HepG2 (cell line): Measurements from ENCODE around the gene FOSL2. TPM values are rescaled to one million over a fixed set of nuclear protein-coding genes. Genes with fewer than 3 reads are reported as not detected.
A peak's percentile ranks its signal among the peaks of the same experiment; 100 is the strongest.

Experiments used
- ATAC-seq: fragments of 200-7000 bp; cut with Tn5 transposase; 3 replicates; pipeline ENCODE4 v1.9.1; 2020; ENCODE audit warnings: mild to moderate bottlenecking, moderate library complexity
- BruUV-seq: library from RNA; stranded (reverse); fragments of 400-500 nt; replicated peaks from 2 replicates; lab custom pipeline; 2021; lab: Mats Ljungman, UMichigan
- CTCF ChIA-PET: fragments of 300-600 bp; formaldehyde crosslinking; extraction: SDS; loops from one replicate; lab custom pipeline; 2021; ENCODE audit warnings: low total read pairs, inconsistent platforms, low intra/inter-chr PET ratio; lab: Yijun Ruan, JAX
- POLR2A ChIA-PET: fragments of 350-600 bp; sonication (Branson Sonifier 250); formaldehyde crosslinking; loops from one replicate; lab custom pipeline; 2020; ENCODE audit warnings: antibody characterized with exemption, inconsistent platforms; lab: Yijun Ruan, JAX
- DNase-seq: peaks from one replicate; pipeline ENCODE4 v3.0.0-alpha.2; 2015; ENCODE audit warnings: low spot score
- FAIRE-seq: peaks from 3 replicates; lab custom pipeline; 2011; peaks lifted over from hg19 to GRCh38; lab: Jason Lieb, UNC
- H2AFZ ChIP-seq: one replicate; pipeline ENCODE4 v1.6.1; 2011; ENCODE audit warnings: low read length, inconsistent platforms
- H3K27ac ChIP-seq: fragments of 300-600 bp; 3 replicates; pipeline ENCODE4 v1.8.0; 2011; ENCODE audit warnings: mixed run types, mild to moderate bottlenecking, mixed read lengths, low read length, inconsistent platforms; ENCODE audit not compliant: insufficient read depth; ENCODE audit errors: extremely low read length
- H3K27me3 ChIP-seq, 2 experiments: fragments of 200-600 bp in 1 of 2; 2 replicates in 1 of 2; 3 replicates in 1 of 2; pipeline versions ENCODE4 v1.6.0 to v1.8.0; 2011; ENCODE audit warnings: low read length in 2 of 2, mild to moderate bottlenecking in 2 of 2, moderate library complexity in 2 of 2, inconsistent platforms in 1 of 2; ENCODE audit not compliant: insufficient read depth in 2 of 2, control insufficient read depth in 1 of 2
- H3K36me3 ChIP-seq, 2 experiments: fragments of 200-600 bp in 1 of 2; replicated peaks in 1 of 2; 2 replicates in 1 of 2; 3 replicates in 1 of 2; pipeline versions ENCODE4 v1.5.1 to v1.8.0; 2011; ENCODE audit warnings: low read length in 2 of 2, inconsistent platforms in 1 of 2; ENCODE audit not compliant: insufficient read depth in 2 of 2, control insufficient read depth in 1 of 2
- H3K4me1 ChIP-seq: 2 replicates; pipeline ENCODE4 v1.5.1; 2012; ENCODE audit warnings: low read length, inconsistent platforms; ENCODE audit not compliant: insufficient read depth
- H3K4me2 ChIP-seq: 2 replicates; pipeline ENCODE4 v1.6.0; 2011; ENCODE audit warnings: low read depth, low read length, inconsistent platforms
- H3K4me3 ChIP-seq, 3 experiments: fragments of 200-600 bp in 1 of 3; sonication (generic), shearing (Covaris generic) in 1 of 3; replicated peaks in 1 of 3; 2 replicates each; pipeline ENCODE4 v1.5.1; 2011 to 2016; ENCODE audit warnings: low read length in 3 of 3, inconsistent platforms in 2 of 3, low read depth in 2 of 3, mild to moderate bottlenecking in 2 of 3, control low read depth in 1 of 3, mixed read lengths in 1 of 3; ENCODE audit not compliant: insufficient read depth in 1 of 3
- H3K79me2 ChIP-seq: one replicate; pipeline ENCODE4 v1.6.1; 2011; ENCODE audit warnings: low read length, inconsistent platforms; ENCODE audit not compliant: insufficient read depth
- H3K9ac ChIP-seq: 2 replicates; pipeline ENCODE4 v1.6.0; 2011; ENCODE audit warnings: mild to moderate bottlenecking, low read depth, low read length, inconsistent platforms; ENCODE audit not compliant: insufficient read depth
- H3K9me3 ChIP-seq: 2 replicates; pipeline ENCODE4 v1.5.1; 2012; ENCODE audit warnings: mild to moderate bottlenecking, low read length
- H4K20me1 ChIP-seq: 2 replicates; pipeline ENCODE4 v1.6.0; 2011; ENCODE audit warnings: inconsistent platforms, mild to moderate bottlenecking, low read length, moderate library complexity; ENCODE audit not compliant: insufficient read depth
- ATF7 ChIP-seq, 2 experiments: fragments of 450-650 bp in 1 of 2; sonication (generic) in 1 of 2; formaldehyde crosslinking in 1 of 2; IDR thresholded peaks; 2 replicates each; pipeline versions ENCODE4 v1.4.0 to v1.6.1; 2016 to 2020; ENCODE audit warnings: antibody characterized with exemption in 1 of 2, mild to moderate bottlenecking in 1 of 2, missing genetic modification reagents in 1 of 2
- CEBPB ChIP-seq: IDR thresholded peaks from 2 replicates; pipeline ENCODE4 v1.6.1; 2011; ENCODE audit warnings: low read depth, low read length, improper control_type of control experiment, borderline replicate concordance
- EEA1 ChIP-seq: sonication (generic); formaldehyde crosslinking; IDR thresholded peaks from 2 replicates; pipeline ENCODE4 v1.5.1; 2020; ENCODE audit warnings: mild to moderate bottlenecking, missing genetic modification reagents, borderline replicate concordance
- EP300 ChIP-seq, 3 experiments: sonication (generic) in 1 of 3; formaldehyde crosslinking in 1 of 3; IDR thresholded peaks; 2 replicates each; pipeline versions ENCODE4 v1.5.1 to v1.6.1; 2011 to 2020; ENCODE audit warnings: low read depth in 2 of 3, low read length in 2 of 3, borderline replicate concordance in 1 of 3, improper control_type of control experiment in 1 of 3, mild to moderate bottlenecking in 1 of 3, missing genetic modification reagents in 1 of 3, moderate library complexity in 1 of 3
- FOXK1 ChIP-seq: sonication (generic); formaldehyde crosslinking; IDR thresholded peaks from 2 replicates; pipeline ENCODE4 v1.4.0; 2020; ENCODE audit warnings: low read depth, missing genetic modification reagents, borderline replicate concordance
- HMG20A ChIP-seq: IDR thresholded peaks from 2 replicates; pipeline ENCODE4 v1.6.1; 2016; ENCODE audit warnings: borderline replicate concordance
- KAT8 ChIP-seq: IDR thresholded peaks from 2 replicates; pipeline ENCODE4 v1.6.1; 2016; ENCODE audit warnings: missing genetic modification reagents, missing compliant biosample characterization
- KLF15 ChIP-seq: sonication (generic); formaldehyde crosslinking; IDR thresholded peaks from 2 replicates; pipeline ENCODE4 v1.8.1; 2023; ENCODE audit warnings: borderline replicate concordance, mild to moderate bottlenecking, inconsistent platforms, missing genetic modification reagents, mixed read lengths
- MTF2 ChIP-seq: sonication (generic); formaldehyde crosslinking; IDR thresholded peaks from 2 replicates; pipeline ENCODE4 v1.5.0; 2020; ENCODE audit warnings: missing genetic modification reagents, borderline replicate concordance
- NFYC ChIP-seq: IDR thresholded peaks from 2 replicates; pipeline ENCODE4 v1.6.1; 2016; ENCODE audit warnings: missing genetic modification reagents, missing compliant biosample characterization
- PAWR ChIP-seq: sonication (generic); formaldehyde crosslinking; IDR thresholded peaks from 2 replicates; pipeline ENCODE4 v1.4.0; 2020; ENCODE audit warnings: missing genetic modification reagents, mild to moderate bottlenecking, borderline replicate concordance
- SATB2 ChIP-seq: sonication (generic); formaldehyde crosslinking; IDR thresholded peaks from 2 replicates; pipeline ENCODE4 v1.5.0; 2020; ENCODE audit warnings: missing genetic modification reagents
- ZBTB38 ChIP-seq: sonication (generic); formaldehyde crosslinking; IDR thresholded peaks from 2 replicates; pipeline ENCODE4 v1.5.1; 2020; ENCODE audit warnings: mild to moderate bottlenecking, missing genetic modification reagents
- ZEB1 ChIP-seq: IDR thresholded peaks from 2 replicates; pipeline ENCODE4 v1.6.1; 2012; ENCODE audit warnings: mild to moderate bottlenecking, low read depth, inconsistent platforms; ENCODE audit not compliant: insufficient replicate concordance
- ZIK1 ChIP-seq: sonication (generic); formaldehyde crosslinking; IDR thresholded peaks from 2 replicates; pipeline ENCODE4 v1.5.0; 2020; ENCODE audit warnings: mild to moderate bottlenecking, low read depth, missing genetic modification reagents, borderline replicate concordance
- ZNF180 ChIP-seq: sonication (generic); formaldehyde crosslinking; IDR thresholded peaks from 2 replicates; pipeline ENCODE4 v1.4.0; 2020; ENCODE audit warnings: low read depth, missing genetic modification reagents, borderline replicate concordance
- ZNF337 ChIP-seq: sonication (generic); formaldehyde crosslinking; IDR thresholded peaks from 2 replicates; pipeline ENCODE4 v1.5.1; 2020; ENCODE audit warnings: missing genetic modification reagents, low read depth, mild to moderate bottlenecking, borderline replicate concordance
- ZNF549 ChIP-seq: sonication (generic); formaldehyde crosslinking; IDR thresholded peaks from 2 replicates; pipeline ENCODE4 v1.5.0; 2020; ENCODE audit warnings: missing genetic modification reagents
- whole genome bisulfite sequencing: methylation state at CpG from one replicate; pipeline ENCODE4 v1.1.6; 2017; ENCODE audit warnings: low lambda C conversion rate; 5-methylcytosine and 5-hydroxymethylcytosine counted together
- in situ Hi-C: cut with HindIII; loops from 2 replicates; pipeline ENCODE4 v1.10.0; 2017; ENCODE audit warnings: low pct_unique_long_range_greater_than_20kb; ENCODE audit not compliant: extremely low pct_ligation_motif_present
- intact Hi-C: fragments of 100-400 bp; cut with micrococcal nuclease; formaldehyde crosslinking; loops from one replicate; pipeline ENCODE4 v1.10.0; 2022; ENCODE audit not compliant: unreplicated experiment
- polyA plus RNA-seq, 8 experiments: library from polyadenylated mRNA; depleted of rRNA in 3 of 8; stranded (reverse) in 7 of 8; unstranded in 1 of 8; fragments of >200 nt; fragmentation: Illumina TruSeq in 4 of 8; extraction: Trizol in 4 of 8; gene quantifications; 2 replicates each; pipeline versions ENCODE4 v1.2.1 to v1.2.3, GENCODE V29; 2011 to 2016; ENCODE audit warnings: low read depth in 4 of 8, missing spikeins in 1 of 8, mixed read lengths in 1 of 8; ENCODE audit not compliant: insufficient read depth in 1 of 8
- total RNA-seq, 5 experiments: library from RNA; depleted of rRNA; stranded (reverse); fragments of >200 nt; fragmentation: Illumina TruSeq; extraction: Trizol; gene quantifications; 2 replicates each; pipeline ENCODE4 v1.2.3, GENCODE V29; 2016; ENCODE audit warnings: low read depth in 1 of 5
- TF ChIP-seq, protein P1 (sequence below): sonication (generic); formaldehyde crosslinking; IDR thresholded peaks from 2 replicates; pipeline ENCODE4 v1.4.0; 2020; ENCODE audit warnings: missing genetic modification reagents
- TF ChIP-seq, protein P2 (sequence below): sonication (generic); formaldehyde crosslinking; IDR thresholded peaks from 2 replicates; pipeline ENCODE4 v1.8.0; 2022; ENCODE audit warnings: mild to moderate bottlenecking, missing genetic modification reagents; ENCODE audit not compliant: insufficient replicate concordance

FOSL2 gene
- total and polyA plus RNA-seq, 2 of the 13 experiments (the other 11 are each of a cell fraction or from before 2014, with no cell fraction given): 3.4 to 18.1 TPM

GRCh38 chr2:28359222-28360057 lies 33.2 kb upstream of the FOSL2 start:
- intact Hi-C loops (loop anchor here (5.0 kb wide), 1 partner anchor 33 kb away; the partner anchor contains the start of gene FOSL2), in situ Hi-C loops (no loop called here)
- no TSS peak for BruUV-seq
- Histone ChIP-seq H3K36me3 (no peaks in the 10 kb centered on the region), H3K9me3 (no peaks in the 10 kb centered on the region), H3K4me1 (peaks cover 50% of the 10 kb centered on the region), H2AFZ (peak overlapping the region; percentile 9), H3K9ac (peak overlapping the region; percentile 38; the same call in 1 of the 2 replicates), H3K4me3 (peak overlapping the region; percentile 2 to 54 (median 21); a peak in 4 of 6 replicates), H4K20me1 (no peaks in the 10 kb centered on the region), H3K4me2 (peak overlapping the region; percentile 83), H3K27ac (no peak overlapping the region), H3K79me2 (no peaks in the 10 kb centered on the region), H3K27me3 (peaks cover 0 to 23% of the 10 kb centered on the region in 2 experiments)
- ATAC-seq: peak; percentile 29
- ChIA-PET CTCF (no interaction called here), POLR2A (no interaction called here)
- WGBS: 34% methylated on average over 28 of the region's 28 CpGs
- peak; percentile 69 for DNase-seq
- FAIRE-seq: peak; percentile 39
- TF ChIP-seq ZNF337 (CRISPR knock-in tag): no peak
- no peak for TF ChIP-seq KLF15 (CRISPR knock-in tag)
- TF ChIP-seq EP300 (IDR thresholded peaks at IDR 0.05; ENCODE audit: low read depth in 2 of 2, low read length in 2 of 2): peak in 1 of 2 experiments; percentile 22; a peak in 1 of 4 replicates
- no peak for TF ChIP-seq EP300 (CRISPR knock-in tag; IDR thresholded peaks at IDR 0.05; ENCODE audit: borderline replicate concordance)
- TF ChIP-seq, protein P1, sequence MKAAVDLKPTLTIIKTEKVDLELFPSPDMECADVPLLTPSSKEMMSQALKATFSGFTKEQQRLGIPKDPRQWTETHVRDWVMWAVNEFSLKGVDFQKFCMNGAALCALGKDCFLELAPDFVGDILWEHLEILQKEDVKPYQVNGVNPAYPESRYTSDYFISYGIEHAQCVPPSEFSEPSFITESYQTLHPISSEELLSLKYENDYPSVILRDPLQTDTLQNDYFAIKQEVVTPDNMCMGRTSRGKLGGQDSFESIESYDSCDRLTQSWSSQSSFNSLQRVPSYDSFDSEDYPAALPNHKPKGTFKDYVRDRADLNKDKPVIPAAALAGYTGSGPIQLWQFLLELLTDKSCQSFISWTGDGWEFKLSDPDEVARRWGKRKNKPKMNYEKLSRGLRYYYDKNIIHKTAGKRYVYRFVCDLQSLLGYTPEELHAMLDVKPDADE (CRISPR knock-in tag): no peak
- no peak for TF ChIP-seq CEBPB
- TF ChIP-seq NFYC (CRISPR knock-in tag): no peak
- TF ChIP-seq ZNF549: no peak
- TF ChIP-seq, protein P2, sequence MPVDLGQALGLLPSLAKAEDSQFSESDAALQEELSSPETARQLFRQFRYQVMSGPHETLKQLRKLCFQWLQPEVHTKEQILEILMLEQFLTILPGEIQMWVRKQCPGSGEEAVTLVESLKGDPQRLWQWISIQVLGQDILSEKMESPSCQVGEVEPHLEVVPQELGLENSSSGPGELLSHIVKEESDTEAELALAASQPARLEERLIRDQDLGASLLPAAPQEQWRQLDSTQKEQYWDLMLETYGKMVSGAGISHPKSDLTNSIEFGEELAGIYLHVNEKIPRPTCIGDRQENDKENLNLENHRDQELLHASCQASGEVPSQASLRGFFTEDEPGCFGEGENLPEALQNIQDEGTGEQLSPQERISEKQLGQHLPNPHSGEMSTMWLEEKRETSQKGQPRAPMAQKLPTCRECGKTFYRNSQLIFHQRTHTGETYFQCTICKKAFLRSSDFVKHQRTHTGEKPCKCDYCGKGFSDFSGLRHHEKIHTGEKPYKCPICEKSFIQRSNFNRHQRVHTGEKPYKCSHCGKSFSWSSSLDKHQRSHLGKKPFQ: no peak
- TF ChIP-seq ATF7 (IDR thresholded peaks at IDR 0.05): peak; percentile 100
- TF ChIP-seq ATF7 (CRISPR knock-in tag; IDR thresholded peaks at IDR 0.05): peak; percentile 92
- 0 out of 2 replicates have a peak, but pooled peaks have one; percentile 22 for TF ChIP-seq KAT8 (CRISPR knock-in tag)
- TF ChIP-seq PAWR (CRISPR knock-in tag): no peak
- no peak for TF ChIP-seq EEA1 (CRISPR knock-in tag)
- TF ChIP-seq ZBTB38: peak; percentile 35; the same call in 1 of the 2 replicates
- TF ChIP-seq SATB2 (CRISPR knock-in tag): no peak
- no peak for TF ChIP-seq MTF2 (CRISPR knock-in tag)
- TF ChIP-seq HMG20A (CRISPR knock-in tag): peak; percentile 65; the same call in 1 of the 2 replicates
- 0 out of 2 replicates have a peak, but pooled peaks have one; percentile 50 for TF ChIP-seq ZIK1 (CRISPR knock-in tag)
- TF ChIP-seq ZNF180 (CRISPR knock-in tag): no peak
- TF ChIP-seq ZEB1: no peak
- peak; percentile 23; the same call in 1 of the 2 replicates for TF ChIP-seq FOXK1 (CRISPR knock-in tag)
